Activated CD4-positive, CD25-positive, alpha-beta regulatory T cell treated with anti-CD3 and anti-CD28 coated beads, Interleukin-2, amount 50 U/mL, for 24 hours (primary cell): ENCODE measurements around the gene SLC13A3.

Experiments used
- ATAC-seq, 2 donors: fragments of 150-1000 bp; cut with Tn5 transposase; one replicate each; pipeline ENCODE4 v1.10.0; 2021; ENCODE audit warnings: mild to moderate bottlenecking in 1 of 2, moderate library complexity in 1 of 2

Gene SLC13A3

GRCh38 chr20:46552460-46553420, 98.5 kb downstream of the SLC13A3 start:
- peak; percentile 86 to 89 for ATAC-seq

- ATAC-seq = no peak
Measured at GRCh38 chr20:46551522-46552381, 99.5 kb downstream of the SLC13A3 start.

- no peak for ATAC-seq
Measured at GRCh38 chr20:46550461-46550860, 100.8 kb downstream of the SLC13A3 start, which contains the start of gene OCSTAMP. Gene OCSTAMP, minus strand, starts transcription at chr20:46550654. Its CDS starts 94 bp downstream, at chr20:46550560.

GRCh38 chr20:46549188-46549972, 101.9 kb downstream of the SLC13A3 start:
- ATAC-seq = no peak

GRCh38 chr20:46548688-46549087, 102.6 kb downstream of the SLC13A3 start:
- ATAC-seq = no peak

- no peak for ATAC-seq
Measured at GRCh38 chr20:46547995-46548394, 103.3 kb downstream of the SLC13A3 start.

- ATAC-seq = no peak
Measured at GRCh38 chr20:46546936-46547335, 104.3 kb downstream of the SLC13A3 start.

- ATAC-seq = no peak
Measured at GRCh38 chr20:46546298-46546697, 105.0 kb downstream of the SLC13A3 start.

GRCh38 chr20:46545827-46546138, 105.5 kb downstream of the SLC13A3 start:
- no peak for ATAC-seq

- ATAC-seq = peak; percentile 72 to 78
Measured at GRCh38 chr20:46545077-46545826, 106.0 kb downstream of the SLC13A3 start.

- no peak for ATAC-seq
Measured at GRCh38 chr20:46544576-46544975, 106.7 kb downstream of the SLC13A3 start.

- ATAC-seq = no peak
Measured at GRCh38 chr20:46543959-46544358, 107.3 kb downstream of the SLC13A3 start.

- ATAC-seq = no peak
Measured at GRCh38 chr20:46543033-46543432, 108.2 kb downstream of the SLC13A3 start.

- no peak for ATAC-seq
Measured at GRCh38 chr20:46541229-46541935, 109.9 kb downstream of the SLC13A3 start.

GRCh38 chr20:46539113-46539512, 112.1 kb downstream of the SLC13A3 start:
- no peak for ATAC-seq

- no peak for ATAC-seq
Measured at GRCh38 chr20:46530640-46531039, 120.6 kb downstream of the SLC13A3 start.

- no peak for ATAC-seq
Measured at GRCh38 chr20:46523696-46524328, 127.4 kb downstream of the SLC13A3 start.

- no peak for ATAC-seq
Measured at GRCh38 chr20:46523108-46523507, 128.2 kb downstream of the SLC13A3 start.

- ATAC-seq = peak; percentile 65 to 76
Measured at GRCh38 chr20:46520976-46521579, 130.2 kb downstream of the SLC13A3 start.

- no peak for ATAC-seq
Measured at GRCh38 chr20:46520540-46520939, 130.7 kb downstream of the SLC13A3 start.
